B cell (primary cell): Measurements from ENCODE around the gene HES7. TPM values are rescaled to one million over a fixed set of nuclear protein-coding genes. Genes with fewer than 3 reads are reported as not detected.

Source experiments
- ATAC-seq: fragments of 200-7000 bp; cut with Tn5 transposase; one replicate; pipeline ENCODE4 v1.10.0; 2021; ENCODE audit warnings: low read depth, mild to moderate bottlenecking, moderate number of reproducible peaks, moderate library complexity
- CTCF ChIA-PET: fragments of 350-600 bp; sonication (Branson Sonifier 250); formaldehyde crosslinking; loops from one replicate; lab custom pipeline; 2021; ENCODE audit warnings: antibody characterized with exemption, inconsistent platforms; lab: Charles Lee
- POLR2A ChIA-PET: fragments of 350-600 bp; sonication (Branson Sonifier 250); formaldehyde crosslinking; loops from one replicate; lab custom pipeline; 2021; ENCODE audit warnings: antibody characterized with exemption; lab: Charles Lee
- DNase-seq: peaks from one replicate; pipeline ENCODE4 v3.0.0; 2013
- H2AFZ ChIP-seq: 2 replicates; pipeline ENCODE4 v1.6.1; 2012; ENCODE audit warnings: mild to moderate bottlenecking, low read depth, low read length; ENCODE audit not compliant: insufficient read depth, poor library complexity, severe bottlenecking
- H3K27ac ChIP-seq, 2 donors: 1 replicate in 1 of 2; 2 replicates in 1 of 2; pipeline ENCODE4 v1.5.1; 2012 to 2013; ENCODE audit warnings: low read length in 2 of 2, mild to moderate bottlenecking in 2 of 2, moderate library complexity in 1 of 2
- H3K27me3 ChIP-seq, 4 experiments: fragments of 200-600 bp in 1 of 4; sonication (generic) in 1 of 4; replicated peaks in 1 of 4; 1 replicate in 2 of 4; 2 replicates in 2 of 4; pipeline versions ENCODE4 v1.6.1 to v1.7.0; 2013 to 2016; ENCODE audit warnings: low read length in 3 of 4, mild to moderate bottlenecking in 2 of 4, mixed read lengths in 1 of 4, moderate library complexity in 1 of 4; ENCODE audit not compliant: insufficient read depth in 4 of 4, control insufficient read depth in 3 of 4; ENCODE audit errors: control extremely low read depth in 1 of 4
- H3K36me3 ChIP-seq, 2 experiments: replicated peaks in 1 of 2; 1 replicate in 1 of 2; 2 replicates in 1 of 2; pipeline versions ENCODE4 v1.6.1 to v1.7.1; 2013; ENCODE audit warnings: low read length in 1 of 2; ENCODE audit not compliant: insufficient read depth in 2 of 2, control insufficient read depth in 1 of 2; ENCODE audit errors: control extremely low read depth in 1 of 2, extremely low read depth in 1 of 2
- H3K4me1 ChIP-seq, 2 donors: fragments of 200-600 bp in 1 of 2; sonication (generic) in 1 of 2; 1 replicate in 1 of 2; 2 replicates in 1 of 2; pipeline versions ENCODE4 v1.5.1 to v1.6.1; 2013 to 2017; ENCODE audit warnings: low read length in 2 of 2; ENCODE audit not compliant: control insufficient read depth in 2 of 2, insufficient read depth in 2 of 2
- H3K4me2 ChIP-seq: replicated peaks from 2 replicates; pipeline ENCODE3; 2012; ENCODE audit warnings: mild to moderate bottlenecking, low read depth, low read length; ENCODE audit not compliant: poor library complexity, severe bottlenecking
- H3K4me3 ChIP-seq, 5 experiments: fragments of 200-600 bp in 1 of 5; sonication (generic) in 1 of 5; 1 replicate in 3 of 5; 2 replicates in 2 of 5; pipeline versions ENCODE4 v1.5.1 to v1.7.0; 2011 to 2016; ENCODE audit warnings: low read length in 4 of 5, mild to moderate bottlenecking in 4 of 5, low read depth in 2 of 5, control low read depth in 1 of 5, moderate library complexity in 1 of 5; ENCODE audit not compliant: insufficient read depth in 1 of 5; ENCODE audit errors: control extremely low read depth in 1 of 5, extremely low read depth in 1 of 5
- H3K79me2 ChIP-seq: fragments of 200-600 bp; sonication (generic); one replicate; pipeline ENCODE4 v1.6.0; 2016; ENCODE audit warnings: low read length; ENCODE audit not compliant: control insufficient read depth, insufficient read depth
- H3K9ac ChIP-seq: fragments of 200-600 bp; sonication (generic); 2 replicates; pipeline ENCODE4 v1.6.1; 2017; ENCODE audit warnings: mild to moderate bottlenecking, low read length, moderate library complexity
- H3K9me3 ChIP-seq, 3 donors: one replicate each; pipeline versions ENCODE4 v1.6.1 to v1.7.1; 2013; ENCODE audit warnings: low read length in 2 of 3; ENCODE audit not compliant: control insufficient read depth in 2 of 3, insufficient read depth in 1 of 3; ENCODE audit errors: control extremely low read depth in 1 of 3
- H4K20me1 ChIP-seq: 2 replicates; pipeline ENCODE4 v1.6.0; 2012; ENCODE audit warnings: mild to moderate bottlenecking, low read length; ENCODE audit not compliant: insufficient read depth, control insufficient read depth, poor library complexity, severe bottlenecking
- H3K27ac Mint-ChIP-seq: one replicate; pipeline ENCODE4 v1.8.0; 2021; ENCODE audit warnings: mixed read lengths
- H3K27me3 Mint-ChIP-seq: one replicate; pipeline ENCODE4 v1.8.0; 2021; ENCODE audit warnings: mixed read lengths
- H3K4me1 Mint-ChIP-seq: one replicate; pipeline ENCODE4 v1.8.0; 2021; ENCODE audit warnings: mixed read lengths
- H3K4me3 Mint-ChIP-seq: one replicate; pipeline ENCODE4 v1.8.0; 2021; ENCODE audit warnings: mixed read lengths
- H3K9me3 Mint-ChIP-seq: one replicate; pipeline ENCODE4 v1.8.0; 2022; ENCODE audit warnings: mixed read lengths; ENCODE audit not compliant: insufficient read depth
- EZH2 ChIP-seq: IDR thresholded peaks from 2 replicates; pipeline ENCODE4 v1.6.1; 2012; ENCODE audit warnings: borderline replicate concordance, low read depth, mild to moderate bottlenecking, moderate library complexity, low read length; ENCODE audit not compliant: insufficient read depth, poor library complexity, severe bottlenecking
- WGBS: methylation state at CpG from one replicate; pipeline ENCODE4 v1.1.5; 2013; ENCODE audit warnings: missing lambda C conversion rate; ENCODE audit not compliant: insufficient coverage; 5-methylcytosine and 5-hydroxymethylcytosine counted together
- intact Hi-C: fragments of 100-400 bp; cut with micrococcal nuclease; formaldehyde crosslinking; loops from one replicate; pipeline ENCODE4 v1.10.0; 2022
- polyA plus RNA-seq: library from polyadenylated mRNA; depleted of rRNA; stranded (reverse); fragments of >200 nt; gene quantifications from 2 replicates; pipeline ENCODE4 v1.2.3, GENCODE V29; 2012
- total RNA-seq, 2 donors: library from RNA; stranded (reverse); fragments of 120-200 nt in 1 of 2; gene quantifications; 1 replicate in 1 of 2; 2 replicates in 1 of 2; pipeline versions ENCODE4 v1.2.3 to v1.2.4, GENCODE V29; 2013 to 2022
- TF ChIP-seq, protein P1 (sequence below): fragments of 200-600 bp; IDR thresholded peaks from one replicate; pipeline ENCODE4 v1.8.0; 2022; ENCODE audit warnings: antibody characterized with exemption, mild to moderate bottlenecking

Gene HES7
- total and polyA plus RNA-seq, 2 donors (not counting 1 experiment from before 2014, with no cell fraction given): 0.34 TPM; not detected in 1

- POLR2A ChIA-PET: interaction anchor here (1.0 to 1.9 kb wide), 6 partner anchors 9 to 83 kb away, joined by 3 to 14 read pairs (median 6); partner anchors contain the start of genes BORCS6 and CTC1
- no peaks in the 10 kb centered on the region for H3K27me3 ChIP-seq
- intact Hi-C loops: no loop called here
- H3K36me3 ChIP-seq: peaks cover 0 to 20% of the 10 kb centered on the region in 2 experiments
- no peaks in the 10 kb centered on the region for H3K9me3 Mint-ChIP-seq
- H2AFZ ChIP-seq: peak overlapping the region; percentile 96
- WGBS: 100% methylated on average over 4 of the region's 6 CpGs
- TF ChIP-seq EZH2: no peak
- TF ChIP-seq, protein P1, sequence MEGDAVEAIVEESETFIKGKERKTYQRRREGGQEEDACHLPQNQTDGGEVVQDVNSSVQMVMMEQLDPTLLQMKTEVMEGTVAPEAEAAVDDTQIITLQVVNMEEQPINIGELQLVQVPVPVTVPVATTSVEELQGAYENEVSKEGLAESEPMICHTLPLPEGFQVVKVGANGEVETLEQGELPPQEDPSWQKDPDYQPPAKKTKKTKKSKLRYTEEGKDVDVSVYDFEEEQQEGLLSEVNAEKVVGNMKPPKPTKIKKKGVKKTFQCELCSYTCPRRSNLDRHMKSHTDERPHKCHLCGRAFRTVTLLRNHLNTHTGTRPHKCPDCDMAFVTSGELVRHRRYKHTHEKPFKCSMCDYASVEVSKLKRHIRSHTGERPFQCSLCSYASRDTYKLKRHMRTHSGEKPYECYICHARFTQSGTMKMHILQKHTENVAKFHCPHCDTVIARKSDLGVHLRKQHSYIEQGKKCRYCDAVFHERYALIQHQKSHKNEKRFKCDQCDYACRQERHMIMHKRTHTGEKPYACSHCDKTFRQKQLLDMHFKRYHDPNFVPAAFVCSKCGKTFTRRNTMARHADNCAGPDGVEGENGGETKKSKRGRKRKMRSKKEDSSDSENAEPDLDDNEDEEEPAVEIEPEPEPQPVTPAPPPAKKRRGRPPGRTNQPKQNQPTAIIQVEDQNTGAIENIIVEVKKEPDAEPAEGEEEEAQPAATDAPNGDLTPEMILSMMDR: no peak
- H3K9me3 ChIP-seq: no peaks in the 10 kb centered on the region
- DNase-seq: no peak
- H3K4me2 ChIP-seq: peak overlapping the region; percentile 99
- H3K4me1 ChIP-seq: peaks cover 32 to 43% of the 10 kb centered on the region in 2 donors
- peaks cover 36% of the 10 kb centered on the region for H3K4me1 Mint-ChIP-seq
- peaks cover 4% of the 10 kb centered on the region for H4K20me1 ChIP-seq
- H3K27ac ChIP-seq: peak overlapping the region; percentile 33 to 99
- no peak for ATAC-seq
- no peak overlapping the region for H3K9ac ChIP-seq
- CTCF ChIA-PET: interaction anchor here (0.8 to 1.4 kb wide), 4 partner anchors 8 to 57 kb away, joined by 3 to 5 read pairs (median 3); no protein-coding TSS in a partner anchor
- H3K4me3 Mint-ChIP-seq: no peak overlapping the region
- H3K79me2 ChIP-seq: peaks cover 25% of the 10 kb centered on the region
- no peaks in the 10 kb centered on the region for H3K27me3 Mint-ChIP-seq
- no peak overlapping the region for H3K4me3 ChIP-seq
- H3K27ac Mint-ChIP-seq: peak overlapping the region; percentile 99
These were observed 40.9 kb upstream of the HES7 start for GRCh38 chr17:8164815-8165131.
